EH (cell line): ENCODE results near the gene OR51A2.
"Not testable (repeated sequence)": the region's sequence is repeated elsewhere in the genome, so short reads cannot be mapped to it uniquely, and the experiment has no call there.

ENCODE experiments used
- DNase-seq: peaks from one replicate; pipeline ENCODE4 v3.0.0-alpha.2; 2015; ENCODE audit warnings: low read depth

The OR51A2 gene, protein sequence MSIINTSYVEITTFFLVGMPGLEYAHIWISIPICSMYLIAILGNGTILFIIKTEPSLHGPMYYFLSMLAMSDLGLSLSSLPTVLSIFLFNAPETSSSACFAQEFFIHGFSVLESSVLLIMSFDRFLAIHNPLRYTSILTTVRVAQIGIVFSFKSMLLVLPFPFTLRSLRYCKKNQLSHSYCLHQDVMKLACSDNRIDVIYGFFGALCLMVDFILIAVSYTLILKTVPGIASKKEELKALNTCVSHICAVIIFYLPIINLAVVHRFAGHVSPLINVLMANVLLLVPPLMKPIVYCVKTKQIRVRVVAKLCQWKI

DNA sequence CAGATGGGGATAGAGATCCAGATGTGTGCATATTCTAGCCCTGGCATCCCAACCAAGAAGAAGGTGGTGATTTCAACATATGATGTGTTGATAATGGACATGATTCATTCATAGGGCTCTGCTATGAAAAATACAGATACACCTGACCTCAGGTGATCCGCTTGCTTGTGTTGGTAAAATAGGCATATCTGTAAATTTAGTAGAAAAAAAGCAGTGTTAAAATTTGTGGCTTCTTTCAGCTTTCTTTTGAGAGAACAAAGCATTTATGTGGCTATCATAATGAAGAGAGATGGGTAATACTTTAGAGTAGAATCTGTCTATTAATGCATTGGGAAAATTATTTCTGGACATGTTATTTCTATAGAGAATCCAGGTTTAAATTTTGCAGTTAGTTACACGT lies at the start of gene OR51A2:
TSS of gene OR51A2 (minus strand) at position 101 of the 400 bp plus-strand sequence. CDS start at position 101, 0 bp downstream.
- DNase-seq: not testable (repeated sequence)

DNA sequence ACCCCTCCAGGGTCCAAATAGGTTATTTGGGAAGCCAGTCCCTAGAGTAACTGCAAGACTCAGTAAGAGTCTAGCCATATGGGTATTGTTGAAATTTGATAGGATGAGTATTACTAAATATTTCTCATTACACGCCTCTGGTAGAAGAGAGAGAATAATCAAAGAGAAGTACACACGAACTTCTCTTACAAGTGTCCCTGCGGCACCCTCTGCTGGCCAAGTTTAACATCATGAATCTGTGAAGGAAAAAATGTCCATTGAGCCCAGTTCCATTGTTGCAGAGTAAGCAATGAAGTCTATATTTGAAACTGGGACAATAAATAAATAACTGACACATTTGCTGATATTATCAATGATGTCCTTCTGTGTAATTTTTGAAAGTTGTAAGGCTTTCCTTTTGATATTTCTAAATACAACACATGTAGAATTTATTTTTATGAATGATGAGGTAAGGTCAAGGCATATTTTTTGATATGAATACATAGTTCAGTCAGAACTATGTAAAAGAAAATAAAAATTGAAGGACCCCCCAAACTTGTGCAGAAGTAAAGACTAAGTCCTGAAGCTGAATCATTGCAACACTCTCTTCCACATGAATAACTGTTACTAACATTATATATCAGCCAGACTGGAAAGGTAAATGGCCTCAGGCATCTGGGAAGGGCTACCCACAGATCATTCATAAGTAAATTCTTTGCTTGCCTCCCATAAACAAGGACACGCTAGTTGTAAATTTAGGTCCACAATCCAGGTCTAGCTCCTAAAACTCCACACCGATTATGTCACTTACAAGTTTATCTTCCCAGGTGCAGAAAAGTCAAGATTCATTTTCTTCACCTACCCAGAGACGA lies 49.1 kb upstream of the OR51A2 start:
- DNase-seq: peak; percentile 45

DNA sequence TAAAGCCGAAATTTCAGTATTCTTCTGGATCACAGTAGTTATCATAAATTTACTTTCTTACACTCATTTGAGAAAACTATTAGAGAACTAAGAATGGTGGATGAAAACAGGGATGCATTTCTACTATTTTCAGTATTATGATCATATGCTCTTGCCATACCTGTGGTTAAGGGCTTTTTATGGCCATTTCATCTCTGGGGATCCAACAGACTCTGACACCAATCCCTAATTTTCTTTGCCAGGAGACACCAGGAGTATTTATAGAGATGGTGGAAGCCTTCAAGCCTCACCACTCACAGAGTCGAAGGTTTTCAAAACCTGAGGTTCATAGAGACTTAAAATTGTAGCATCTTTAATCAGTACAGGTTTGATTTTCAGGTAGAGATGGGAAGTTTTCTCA lies 39.0 kb upstream of the OR51A2 start, which contains the start of gene OR51L1:
TSS of gene OR51L1 (plus strand) at position 301 of the 400 bp plus-strand sequence. CDS start 4,132 bp downstream, outside the sequence.
- no peak for DNase-seq

DNA sequence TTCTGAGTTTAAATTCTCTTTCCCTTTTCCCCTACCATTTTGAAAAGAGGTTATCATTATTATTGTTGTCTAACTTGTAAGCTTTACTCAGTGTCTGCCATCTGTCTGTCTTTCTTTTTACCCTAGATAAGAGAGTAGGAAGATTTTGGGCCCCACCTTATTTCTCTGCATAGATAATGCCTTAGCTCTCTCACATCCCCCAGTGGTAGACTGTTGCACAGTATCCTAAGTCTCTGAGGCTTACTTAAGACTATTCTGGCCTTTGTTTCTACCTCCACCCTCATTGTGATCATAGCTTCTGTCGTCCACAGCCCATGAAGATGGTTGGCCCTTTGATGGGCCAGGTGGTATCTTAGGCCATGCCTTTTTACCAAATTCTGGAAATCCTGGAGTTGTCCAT lies 35.5 kb upstream of the OR51A2 start:
- DNase-seq: no peak

DNA sequence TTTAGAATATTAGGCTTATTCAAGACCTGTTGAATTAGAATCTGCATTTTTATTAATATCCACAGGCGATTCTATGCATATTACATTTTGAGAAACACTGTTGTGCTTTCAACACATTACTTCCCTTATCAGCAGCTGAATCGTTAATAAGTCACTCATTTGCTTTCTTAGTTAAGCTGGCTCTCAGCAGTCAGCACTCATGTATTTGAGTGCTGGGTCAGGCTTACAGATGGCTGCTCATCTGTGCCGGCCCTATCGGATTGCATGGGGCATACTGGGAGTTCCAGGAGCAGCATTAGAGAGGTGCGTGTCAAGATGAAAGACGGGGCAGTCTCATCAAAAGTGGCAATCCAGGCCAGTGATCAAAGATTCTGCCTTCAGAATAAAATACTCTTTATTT lies 28.3 kb upstream of the OR51A2 start:
- no peak for DNase-seq

DNA sequence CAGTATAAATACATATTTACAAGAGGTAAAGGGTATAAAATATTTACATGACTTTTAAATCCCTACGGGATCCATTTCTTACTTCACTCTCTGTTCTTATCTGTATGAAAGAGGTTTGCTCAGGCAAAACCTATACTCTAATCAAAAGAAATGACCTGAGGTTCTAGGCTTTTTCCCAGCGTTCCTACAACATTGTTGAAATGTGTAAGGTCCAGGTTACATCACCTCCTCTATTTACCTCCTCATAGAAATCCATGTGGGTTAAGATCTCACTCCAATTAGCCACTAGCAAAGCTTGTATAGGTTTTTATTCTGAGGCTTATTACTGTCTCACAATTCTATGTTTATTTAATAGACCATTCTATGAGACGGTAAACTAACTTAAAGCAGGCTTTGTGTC lies 27.2 kb upstream of the OR51A2 start:
- no peak for DNase-seq

DNA sequence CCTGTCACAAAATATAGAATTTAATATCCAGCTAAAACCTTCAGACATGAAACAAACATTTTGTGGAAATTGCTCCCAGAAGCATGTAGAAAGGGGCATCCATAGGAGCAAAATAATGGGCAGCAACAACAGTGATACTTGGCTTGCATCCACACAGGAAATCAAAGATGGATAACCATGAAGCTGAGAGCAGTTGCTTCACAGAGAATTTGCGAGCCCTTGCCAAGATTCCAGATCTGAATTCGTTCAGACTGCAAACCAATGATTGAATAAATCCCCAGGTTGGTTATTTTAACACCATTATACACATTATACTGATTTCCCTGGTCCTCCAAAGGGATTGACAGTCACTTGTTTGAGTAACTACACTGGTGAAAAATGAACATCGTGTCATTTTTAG lies 23.5 kb upstream of the OR51A2 start:
- DNase-seq: no peak

DNA sequence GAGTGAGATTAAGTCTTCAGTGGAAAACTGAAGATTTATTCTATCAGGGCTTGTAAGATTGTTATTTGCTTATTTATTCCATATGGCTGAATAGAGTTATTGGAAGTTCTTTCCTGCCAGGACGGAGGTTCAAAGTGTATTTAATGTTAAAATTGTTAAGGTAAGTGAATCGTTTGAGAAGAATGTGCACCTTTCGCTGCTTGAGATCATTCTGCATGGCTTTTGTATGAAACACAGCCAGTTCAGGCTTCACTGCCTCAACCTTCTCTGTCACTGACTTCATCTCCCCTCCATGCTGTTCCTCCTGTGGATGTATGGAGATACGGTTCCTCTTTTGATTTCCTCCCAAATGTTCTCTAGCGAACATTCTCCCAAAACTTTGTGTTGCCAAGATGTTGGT lies 19.9 kb upstream of the OR51A2 start:
- no peak for DNase-seq

DNA sequence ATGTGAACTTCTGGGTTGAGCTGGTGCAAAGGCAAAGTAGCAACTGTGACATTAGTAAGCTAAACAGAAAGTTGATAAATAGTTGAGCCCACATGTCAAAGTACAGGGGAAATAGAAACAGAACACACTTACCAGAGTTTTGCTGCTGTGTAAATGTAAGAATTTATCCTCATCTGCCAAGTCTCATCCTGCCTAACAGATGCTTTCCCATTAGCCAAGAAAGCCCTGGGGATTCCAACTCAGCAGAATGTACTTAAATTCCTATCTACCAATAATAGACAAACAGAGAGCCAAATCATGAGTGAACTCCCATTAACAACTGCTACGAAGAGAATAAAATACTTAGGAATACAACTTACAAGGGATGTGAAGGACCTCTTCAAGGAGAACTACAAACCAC lies 7.3 kb upstream of the OR51A2 start:
- no peak for DNase-seq

DNA sequence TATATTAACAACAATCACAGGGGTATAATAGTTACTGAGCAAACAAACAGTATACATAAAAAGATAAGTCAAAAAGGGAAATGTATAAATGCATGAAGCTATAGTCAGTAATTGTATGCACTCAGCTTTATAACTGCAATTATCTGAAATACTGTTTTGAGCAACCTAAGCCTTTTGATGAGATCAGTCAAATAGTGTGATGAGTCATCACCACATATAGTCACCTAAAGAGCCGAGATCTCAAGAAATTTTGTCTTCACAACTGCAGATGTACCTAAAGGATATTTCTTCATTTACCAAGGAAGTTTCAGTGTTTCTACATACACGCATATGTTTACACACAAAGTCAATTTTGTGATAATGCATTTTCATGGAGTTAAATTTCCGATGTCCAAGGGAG lies 5.4 kb upstream of the OR51A2 start:
- DNase-seq: no peak

DNA sequence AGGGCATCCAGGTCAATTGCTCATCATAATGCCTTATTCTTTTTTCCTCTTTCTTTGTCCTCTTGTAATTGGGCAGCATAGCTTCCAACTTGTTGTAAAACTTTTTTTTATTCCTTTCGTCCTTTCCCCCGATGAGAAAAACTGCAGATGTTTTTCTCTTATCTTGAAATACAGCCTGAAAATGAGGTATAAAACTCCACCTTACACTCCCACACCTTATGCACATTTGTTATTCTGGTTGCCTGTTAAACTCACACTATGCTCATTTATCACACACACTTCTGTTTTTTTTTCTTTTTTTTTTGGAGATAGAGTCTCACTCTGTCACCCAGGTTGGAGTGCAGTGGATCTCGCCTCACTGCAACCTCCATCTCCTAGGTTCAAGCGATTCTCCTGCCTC lies 1.9 kb upstream of the OR51A2 start:
- DNase-seq: no peak

DNA sequence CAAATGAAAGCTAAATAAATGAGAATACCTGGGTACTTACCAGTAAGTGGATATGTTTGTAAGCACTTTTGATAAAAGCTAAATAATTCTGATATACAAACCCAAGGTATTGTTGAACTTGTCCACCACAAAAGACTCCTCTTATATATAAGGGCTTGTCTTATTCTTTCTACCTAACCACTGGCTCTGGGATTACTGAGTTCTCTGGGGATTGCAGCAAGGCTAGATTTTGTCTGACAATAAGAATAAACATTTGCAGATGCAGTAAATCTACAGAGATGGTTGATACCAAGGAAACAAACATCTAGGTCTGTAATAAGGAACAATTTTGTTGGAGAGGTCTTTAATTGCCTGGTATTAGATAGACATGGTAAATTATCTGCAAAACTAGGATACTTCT lies 8.0 kb downstream of the OR51A2 start, which contains the start of gene OR51A4:
TSS of gene OR51A4 (minus strand) at position 101 of the 400 bp plus-strand sequence. CDS start 505 bp downstream, outside the sequence.
- no peak for DNase-seq

DNA sequence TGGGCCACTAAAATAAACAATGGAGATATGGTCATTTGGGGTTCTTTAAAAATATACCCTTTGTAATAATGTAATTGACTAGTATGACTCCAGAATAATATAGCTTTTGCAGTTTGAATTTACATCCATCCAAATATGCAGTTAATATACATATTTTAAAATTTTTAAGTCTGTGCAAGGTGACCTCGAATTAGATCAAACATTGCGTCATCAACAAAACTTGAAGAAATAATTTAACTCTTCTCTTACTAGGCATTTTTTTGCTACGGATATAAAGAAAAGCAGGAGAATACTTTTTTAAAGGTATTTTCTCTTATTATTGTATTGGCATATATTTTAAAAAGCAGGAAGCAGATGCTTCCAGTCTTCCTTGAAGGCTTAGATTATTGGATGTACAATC lies 18.8 kb downstream of the OR51A2 start:
- no peak for DNase-seq

DNA sequence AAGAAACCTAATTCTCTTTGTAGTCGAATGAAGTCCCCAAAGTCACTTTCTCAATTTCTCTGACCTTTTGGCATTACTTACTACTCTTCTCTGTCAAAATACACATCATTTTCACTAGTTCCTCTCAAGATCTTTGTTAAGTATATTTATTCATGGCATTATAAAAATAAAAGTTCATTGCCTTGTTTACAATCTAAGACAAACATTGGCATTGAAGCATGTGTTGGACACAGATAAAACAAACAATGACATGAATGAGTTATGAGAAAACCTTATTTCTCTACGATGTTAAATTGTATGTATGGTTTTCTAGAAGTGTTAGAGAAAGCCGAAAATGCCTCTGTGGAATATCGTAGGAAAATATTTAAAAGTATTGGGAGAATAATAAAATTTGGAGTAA lies 22.8 kb downstream of the OR51A2 start:
- DNase-seq: no peak

DNA sequence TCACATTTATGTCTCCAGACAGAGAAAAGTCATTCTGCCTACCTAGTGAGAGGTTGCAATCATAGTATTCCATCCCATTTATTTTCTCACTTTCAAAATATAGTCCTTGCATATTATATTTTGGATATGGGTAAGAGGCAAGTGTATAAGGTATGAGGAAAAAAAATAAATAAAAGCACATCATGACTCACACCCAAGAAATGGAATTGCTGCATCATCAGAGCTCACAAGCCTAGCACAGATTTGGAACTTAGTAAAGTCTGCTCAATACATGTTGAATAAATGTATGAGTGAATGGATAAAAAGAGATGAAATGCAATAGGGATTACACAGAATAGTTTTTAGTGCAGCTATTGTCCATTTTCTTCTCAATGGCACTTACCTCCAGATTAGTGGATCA lies 28.9 kb downstream of the OR51A2 start:
- DNase-seq: no peak

DNA sequence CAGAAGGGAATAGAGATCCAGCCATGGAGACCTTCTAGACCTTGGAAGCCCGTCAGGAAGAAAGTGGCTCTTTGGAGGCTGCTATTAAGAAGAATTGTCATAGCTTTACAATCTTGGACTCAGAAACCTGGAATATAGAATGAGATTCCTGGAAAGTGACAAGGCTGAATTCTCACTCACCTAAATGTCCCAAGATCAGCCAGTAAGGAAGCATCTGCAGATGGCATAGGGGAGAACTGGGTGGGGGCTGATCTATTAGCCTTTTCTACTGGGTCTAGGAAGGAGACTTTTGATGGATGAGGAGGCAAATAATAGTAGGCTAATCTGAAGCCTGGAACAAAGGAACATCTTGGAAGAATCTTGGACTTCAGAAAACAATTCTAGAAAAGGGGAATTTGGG lies 31.3 kb downstream of the OR51A2 start, which contains the start of gene OR51G1:
TSS of gene OR51G1 (minus strand) at position 101 of the 400 bp plus-strand sequence. CDS start at position 101, 0 bp downstream.
- no peak for DNase-seq

DNA sequence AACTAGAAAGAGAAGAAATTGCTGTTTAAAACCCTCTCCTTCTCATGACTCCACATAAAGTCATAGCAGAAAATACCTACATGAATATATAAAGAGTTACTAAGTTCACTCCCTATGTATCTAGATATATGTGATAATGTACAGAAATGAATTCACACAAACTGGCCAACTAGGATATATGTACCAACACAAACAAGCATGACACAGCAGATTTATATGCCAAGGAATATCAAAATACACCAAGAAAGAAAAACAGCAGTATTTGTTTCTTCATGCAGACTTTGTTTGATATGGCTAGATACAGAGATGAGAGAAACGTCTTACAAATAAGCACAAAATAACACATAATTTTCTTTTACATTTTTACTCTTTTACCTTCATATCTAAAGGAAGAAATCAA lies 33.2 kb downstream of the OR51A2 start:
- DNase-seq: no peak

DNA sequence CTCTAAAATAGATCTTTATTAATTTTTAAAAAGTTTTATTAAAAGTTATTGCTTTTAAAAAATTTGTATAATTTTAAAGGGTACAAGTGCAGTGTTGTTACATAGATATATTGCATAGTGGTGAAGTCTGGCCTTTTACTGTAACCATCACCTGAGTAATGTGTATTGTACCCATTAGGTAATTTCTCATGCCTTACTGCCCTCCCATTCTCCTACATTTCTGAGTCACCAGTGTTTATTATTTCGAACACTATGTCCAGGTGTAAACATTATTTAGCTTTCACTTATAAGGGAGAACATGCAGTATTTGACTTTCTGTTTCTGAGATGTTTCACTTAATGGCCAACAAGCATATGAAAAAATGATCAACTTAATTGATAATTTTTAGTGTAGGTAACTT lies 33.7 kb downstream of the OR51A2 start:
- DNase-seq: no peak

DNA sequence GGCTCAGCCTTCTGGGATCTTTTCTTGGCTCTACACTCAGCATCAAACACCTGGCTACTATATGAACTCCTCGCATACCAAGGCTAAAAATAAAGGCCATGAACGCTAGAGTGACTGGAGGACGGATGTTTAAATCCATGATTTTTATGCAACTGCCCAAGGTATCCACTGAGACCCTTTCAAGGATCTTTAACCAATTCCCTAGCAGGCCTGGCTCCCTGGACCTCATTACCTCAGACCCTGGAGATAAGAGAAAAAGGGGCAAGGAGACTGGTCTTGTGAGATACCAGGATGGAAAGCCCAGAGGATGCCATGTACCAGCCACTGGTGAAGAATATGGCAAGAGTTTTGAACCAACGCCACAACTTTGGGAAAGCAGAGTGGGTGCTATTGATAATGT lies 36.3 kb downstream of the OR51A2 start, which contains the start of gene OR51G2:
TSS of gene OR51G2 (minus strand) at position 101 of the 400 bp plus-strand sequence. CDS start 3,687 bp downstream, outside the sequence.
- DNase-seq: no peak

DNA sequence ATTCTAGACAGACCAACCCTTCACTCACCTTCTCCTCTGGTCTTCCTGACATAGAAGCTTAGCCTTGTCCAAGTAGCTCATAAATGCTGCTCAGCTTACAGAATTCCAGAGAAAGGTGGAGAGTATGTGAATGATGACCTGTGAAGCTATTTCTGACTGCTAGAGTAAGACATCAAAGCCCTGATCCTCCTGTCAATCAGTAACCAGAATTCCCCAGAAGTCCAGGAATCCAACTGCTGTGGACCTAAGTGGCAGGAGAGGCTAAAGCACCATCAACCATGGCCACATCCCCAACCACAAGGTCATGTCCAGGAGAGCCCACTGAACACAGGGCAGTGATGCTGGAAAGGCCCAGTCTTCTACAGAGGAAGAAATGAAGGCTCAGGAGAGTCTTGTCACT lies 38.9 kb downstream of the OR51A2 start:
- no peak for DNase-seq
